Right lobe of liver (tissue), 6 donors: ENCODE data around the gene HDAC4. TPM values are rescaled to one million over a fixed set of nuclear protein-coding genes. Genes with fewer than 3 reads are reported as not detected.

Experiments
- ATAC-seq, 4 donors: fragments of 200-7000 bp; cut with Tn5 transposase; one replicate each; pipeline ENCODE4 v1.9.1; 2020; ENCODE audit warnings: mild to moderate bottlenecking in 4 of 4, moderate library complexity in 4 of 4
- DNase-seq, 3 donors: peaks; one replicate each; pipeline ENCODE4 v3.0.0-alpha.2; 2020
- H3K27ac ChIP-seq, 3 donors: fragments of 200-600 bp; one replicate each; pipeline ENCODE4 v1.8.0; 2022
- H3K27me3 ChIP-seq, 2 donors: fragments of 200-600 bp; one replicate each; pipeline ENCODE4 v1.8.0; 2022
- H3K36me3 ChIP-seq, 4 donors: fragments of 200-600 bp; sonication (generic) in 1 of 4; one replicate each; pipeline versions ENCODE4 v1.5.1 to v1.8.0; 2017 to 2022; ENCODE audit warnings: control low read depth in 1 of 4
- H3K4me1 ChIP-seq, 4 donors: fragments of 200-600 bp; sonication (generic) in 1 of 4; one replicate each; pipeline versions ENCODE4 v1.5.1 to v1.8.0; 2017 to 2022; ENCODE audit warnings: control low read depth in 1 of 4
- H3K4me3 ChIP-seq, 3 donors: fragments of 200-600 bp; one replicate each; pipeline ENCODE4 v1.8.0; 2022
- H3K9me3 ChIP-seq, 4 donors: fragments of 200-600 bp; sonication (generic) in 1 of 4; one replicate each; pipeline versions ENCODE4 v1.5.1 to v1.8.0; 2017 to 2022; ENCODE audit warnings: control low read depth in 1 of 4
- POLR2A ChIP-seq: fragments of 450-650 bp; IDR thresholded peaks from one replicate; pipeline ENCODE4 v1.6.1; 2017; ENCODE audit warnings: antibody characterized with exemption, mild to moderate bottlenecking
- WGBS: methylation state at CpG from one replicate; pipeline ENCODE4 v1.1.6; 2018; ENCODE audit warnings: low coverage, low lambda C conversion rate; ENCODE audit not compliant: insufficient coverage; ENCODE audit errors: missing lambda C conversion rate; 5-methylcytosine and 5-hydroxymethylcytosine counted together
- intact Hi-C, 2 donors: fragments of 100-400 bp; cut with DNase I; formaldehyde crosslinking; loops; one replicate each; pipeline versions ENCODE4 v1.11.2 to v1.14.1; 2022
- total RNA-seq, 6 experiments: library from RNA; depleted of rRNA in 2 of 6; stranded (reverse); fragments of >200 nt in 2 of 6; fragmentation: NEBNext Ultra II Directional in 3 of 6; extraction: Animal tissue kit (Norgen Biotek cat#: 25700) in 3 of 6; gene quantifications; one replicate each; pipeline versions ENCODE4 v1.1.0 to v1.2.4, GENCODE V29; 2016 to 2023
- TF ChIP-seq, protein P1 (sequence below), 4 donors: fragments of 200-600 bp in 3 of 4; fragments of 450-650 bp in 1 of 4; IDR thresholded peaks; one replicate each; pipeline versions ENCODE4 v1.5.1 to v1.8.0; 2016 to 2022; ENCODE audit warnings: antibody characterized with exemption in 4 of 4, mild to moderate bottlenecking in 2 of 4
- donor health status: DM: no; HTN: yes; CAD: no.
- donor health status: DM: no; HTN: no; CAD: no.
- donor health status: DM: no; HTN: no; CAD: no.
- donor health status: DM: no; HTN: yes; CAD: no.
- donor health status: DM: no; HTN: yes; CAD: no.

HDAC4 gene
- total RNA-seq, 6 experiments from 2014 or later, result 8.9 to 22.4 (median 14.7) TPM

DNA sequence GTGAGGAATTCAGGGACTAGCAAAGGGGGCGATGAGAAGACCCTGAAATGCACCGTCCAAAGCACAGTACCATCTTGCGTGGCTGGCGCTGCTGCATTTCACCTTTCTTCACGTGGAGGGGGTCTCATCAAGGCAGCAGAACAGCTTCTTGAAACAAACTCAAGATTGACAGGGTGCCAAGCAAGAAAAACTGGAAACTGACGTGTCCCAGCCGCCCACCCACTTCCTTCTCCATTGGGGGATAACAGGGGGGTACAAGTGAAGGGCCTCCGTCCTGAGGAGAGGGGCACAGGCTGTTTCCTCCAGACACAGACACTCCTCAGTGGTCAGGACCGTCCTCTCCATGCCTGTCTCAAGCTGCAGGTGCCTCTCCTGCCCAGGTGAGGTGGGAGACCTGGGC lies 32.5 kb downstream of the HDAC4 start:
- H3K27ac ChIP-seq, result no peak overlapping the region
- H3K4me1 ChIP-seq, result no peaks in the 10 kb centered on the region
- H3K27me3 ChIP-seq, result no peaks in the 10 kb centered on the region
- H3K9me3 ChIP-seq, result no peaks in the 10 kb centered on the region
- TF ChIP-seq POLR2A, result no peak
- TF ChIP-seq, protein P1, sequence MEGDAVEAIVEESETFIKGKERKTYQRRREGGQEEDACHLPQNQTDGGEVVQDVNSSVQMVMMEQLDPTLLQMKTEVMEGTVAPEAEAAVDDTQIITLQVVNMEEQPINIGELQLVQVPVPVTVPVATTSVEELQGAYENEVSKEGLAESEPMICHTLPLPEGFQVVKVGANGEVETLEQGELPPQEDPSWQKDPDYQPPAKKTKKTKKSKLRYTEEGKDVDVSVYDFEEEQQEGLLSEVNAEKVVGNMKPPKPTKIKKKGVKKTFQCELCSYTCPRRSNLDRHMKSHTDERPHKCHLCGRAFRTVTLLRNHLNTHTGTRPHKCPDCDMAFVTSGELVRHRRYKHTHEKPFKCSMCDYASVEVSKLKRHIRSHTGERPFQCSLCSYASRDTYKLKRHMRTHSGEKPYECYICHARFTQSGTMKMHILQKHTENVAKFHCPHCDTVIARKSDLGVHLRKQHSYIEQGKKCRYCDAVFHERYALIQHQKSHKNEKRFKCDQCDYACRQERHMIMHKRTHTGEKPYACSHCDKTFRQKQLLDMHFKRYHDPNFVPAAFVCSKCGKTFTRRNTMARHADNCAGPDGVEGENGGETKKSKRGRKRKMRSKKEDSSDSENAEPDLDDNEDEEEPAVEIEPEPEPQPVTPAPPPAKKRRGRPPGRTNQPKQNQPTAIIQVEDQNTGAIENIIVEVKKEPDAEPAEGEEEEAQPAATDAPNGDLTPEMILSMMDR (IDR thresholded peaks at IDR 0.05), result no peak
- 79% methylated on average over 3 of the region's 9 CpGs for WGBS
- no peak overlapping the region for H3K4me3 ChIP-seq
- DNase-seq (peak in 1 of 3 donors; percentile 19), ATAC-seq (no peak)
- no peaks in the 10 kb centered on the region for H3K36me3 ChIP-seq
- intact Hi-C loops, result no loop called here

DNA sequence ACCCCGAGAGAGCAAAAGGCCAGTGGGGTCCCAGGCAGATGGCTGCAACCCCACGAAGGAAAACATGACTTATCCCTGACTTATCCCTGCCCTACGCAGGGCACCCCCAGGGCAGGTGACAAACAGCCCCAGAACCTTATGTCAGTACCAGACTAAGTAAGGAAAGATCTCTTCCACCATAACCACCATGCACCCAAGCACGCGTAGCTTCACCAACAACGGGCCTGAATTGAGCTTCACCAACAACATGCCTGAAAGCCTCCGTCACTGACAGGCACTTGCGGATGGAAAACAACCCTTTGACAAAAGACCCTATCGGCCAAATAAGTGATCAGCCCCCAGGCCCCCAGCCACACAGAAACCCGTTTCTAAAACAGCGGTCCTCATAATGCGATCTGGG lies 34.1 kb downstream of the HDAC4 start:
- DNase-seq (no peak), ATAC-seq (no peak)
- Histone ChIP-seq H3K4me1 (no peaks in the 10 kb centered on the region), H3K27me3 (no peaks in the 10 kb centered on the region), H3K9me3 (no peaks in the 10 kb centered on the region), H3K4me3 (no peak overlapping the region), H3K27ac (no peak overlapping the region), H3K36me3 (no peaks in the 10 kb centered on the region)
- TF ChIP-seq, protein P1 (IDR thresholded peaks at IDR 0.05), result no peak
- no peak for TF ChIP-seq POLR2A
- WGBS, result 89% methylated on average over 6 of the region's 12 CpGs
- intact Hi-C loops, result no loop called here

DNA sequence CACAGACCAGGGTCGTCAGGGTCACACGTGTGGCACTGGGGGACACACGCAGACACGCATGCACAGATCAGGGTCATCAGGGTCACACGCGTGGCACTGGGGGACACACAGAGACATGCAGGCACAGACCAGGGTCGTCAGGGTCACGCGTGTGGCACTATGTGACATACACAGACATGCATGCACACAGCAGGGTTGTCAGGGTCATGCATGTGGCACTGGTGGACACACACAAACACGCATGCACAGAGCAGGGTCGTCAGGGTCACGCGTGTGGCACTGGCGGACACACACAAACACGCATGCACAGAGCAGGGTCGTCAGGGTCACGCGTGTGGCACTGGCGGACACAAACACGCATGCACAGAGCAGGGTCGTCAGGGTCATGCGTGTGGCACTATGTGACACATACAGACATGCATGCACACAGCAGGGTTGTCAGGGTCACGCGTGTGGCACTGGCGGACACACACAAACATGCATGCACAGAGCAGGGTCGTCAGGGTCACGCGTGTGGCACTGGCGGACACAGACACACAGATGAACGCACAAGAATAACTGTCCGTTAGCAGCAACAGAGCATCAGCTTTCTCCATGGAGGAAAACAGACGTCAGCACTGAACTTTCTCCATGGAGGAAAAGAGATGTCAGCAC lies 34.9 kb downstream of the HDAC4 start:
- no peak for TF ChIP-seq POLR2A
- TF ChIP-seq, protein P1 (IDR thresholded peaks at IDR 0.05), result no peak
- Histone ChIP-seq H3K27me3 (no peaks in the 10 kb centered on the region), H3K27ac (no peak overlapping the region), H3K4me3 (no peak overlapping the region), H3K4me1 (no peaks in the 10 kb centered on the region), H3K36me3 (no peaks in the 10 kb centered on the region), H3K9me3 (no peaks in the 10 kb centered on the region)
- no peak for DNase-seq
- intact Hi-C loops, result no loop called here
- ATAC-seq, result no peak
- WGBS, result 88% methylated on average over 17 of the region's 32 CpGs

DNA sequence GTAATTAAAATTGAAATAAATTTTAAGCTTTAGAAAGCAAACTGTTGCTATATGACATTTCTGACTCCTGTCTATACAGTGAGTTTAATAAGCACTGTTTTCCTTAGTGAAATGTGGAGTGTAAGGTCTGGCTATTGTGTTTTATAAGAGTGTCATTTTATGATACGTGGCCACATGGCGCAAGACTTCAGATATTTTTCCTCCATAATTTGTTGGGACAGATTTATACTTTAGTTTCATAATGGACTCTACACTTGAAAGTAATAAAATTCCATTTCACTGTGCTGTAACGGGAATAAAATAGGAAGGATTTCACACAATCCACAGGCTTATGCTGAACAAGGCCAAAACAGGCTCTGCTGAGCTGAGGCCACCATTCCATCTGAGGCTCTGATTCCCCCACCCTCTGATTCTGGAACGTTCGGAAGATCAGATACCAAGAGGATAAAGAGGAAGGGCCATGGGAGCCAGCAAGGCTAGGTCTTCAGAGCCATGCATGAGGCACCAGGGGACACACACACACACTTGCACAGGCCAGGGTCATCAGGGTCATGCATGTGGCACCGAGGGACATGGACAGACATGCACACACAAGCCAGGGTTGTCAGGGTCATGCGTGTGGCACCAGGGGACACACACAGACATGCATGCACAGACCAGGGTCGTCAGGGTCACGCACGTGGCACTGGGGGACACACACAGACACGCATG lies 35.6 kb downstream of the HDAC4 start:
- Histone ChIP-seq H3K4me3 (no peak overlapping the region), H3K27ac (no peak overlapping the region), H3K36me3 (no peaks in the 10 kb centered on the region), H3K27me3 (no peaks in the 10 kb centered on the region), H3K9me3 (no peaks in the 10 kb centered on the region), H3K4me1 (no peaks in the 10 kb centered on the region)
- DNase-seq (peak in 1 of 3 donors; percentile 41), ATAC-seq (no peak)
- intact Hi-C loops, result no loop called here
- TF ChIP-seq POLR2A, result no peak
- TF ChIP-seq, protein P1 (IDR thresholded peaks at IDR 0.05), result no peak
- WGBS, result 85% methylated on average over 4 of the region's 11 CpGs
